Mesothelial cell of epicardium (in vitro differentiated cells): Measurements from ENCODE around the gene FAM3C. TPM values are rescaled to one million over a fixed set of nuclear protein-coding genes. Genes with fewer than 3 reads are reported as not detected.

Experiments used
- DNase-seq, 2 experiments: peaks; one replicate each; pipeline ENCODE4 v3.0.0; 2021; ENCODE audit warnings: low spot score in 2 of 2; ENCODE audit not compliant: unreplicated experiment in 2 of 2
- H3K27ac Mint-ChIP-seq: 2 replicates; pipeline ENCODE4 v1.8.0; 2021; ENCODE audit warnings: mixed read lengths
- H3K27me3 Mint-ChIP-seq: 2 replicates; pipeline ENCODE4 v1.8.0; 2021; ENCODE audit warnings: low read depth, mixed read lengths
- H3K36me3 Mint-ChIP-seq: 2 replicates; pipeline ENCODE4 v1.8.0; 2021; ENCODE audit warnings: mixed read lengths
- H3K4me1 Mint-ChIP-seq: 2 replicates; pipeline ENCODE4 v1.8.0; 2021; ENCODE audit warnings: mixed read lengths
- H3K4me3 Mint-ChIP-seq: 2 replicates; pipeline ENCODE4 v1.8.0; 2021; ENCODE audit warnings: mild to moderate bottlenecking, moderate library complexity, mixed read lengths
- H3K9me3 Mint-ChIP-seq: 2 replicates; pipeline ENCODE4 v1.8.0; 2021; ENCODE audit warnings: mixed read lengths
- CTCF ChIP-seq: fragments of 200-600 bp; sonication (generic); IDR thresholded peaks from one replicate; pipeline ENCODE4 v1.5.0; 2021; ENCODE audit warnings: antibody characterized with exemption; ENCODE audit not compliant: unreplicated experiment
- total RNA-seq: library from RNA; stranded (reverse); gene quantifications from 3 replicates; pipeline ENCODE4 v1.2.1, GENCODE V29; 2021

The FAM3C gene
- total RNA-seq, 1 donor from 2014 or later, result 78.2 TPM

DNA sequence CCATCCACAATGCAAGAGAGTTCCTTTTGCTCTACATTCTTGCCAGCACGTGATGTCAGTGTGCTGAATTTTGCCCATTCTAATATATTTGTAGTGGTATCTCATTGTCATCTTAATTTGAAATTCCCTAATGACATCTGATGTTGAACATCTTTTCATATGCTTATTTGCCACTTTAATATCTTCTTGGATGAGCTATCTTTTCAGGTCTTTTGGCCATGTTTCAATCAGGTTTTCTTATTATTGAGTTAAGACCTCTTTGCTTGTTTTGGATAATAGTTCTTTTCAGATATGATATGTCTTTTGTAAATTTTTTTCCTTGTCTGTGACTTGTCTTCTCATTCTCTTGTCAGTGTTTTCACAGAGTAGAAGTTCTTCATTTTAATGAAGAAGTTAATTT, 20.4 kb upstream of the FAM3C start:
- Mint-ChIP-seq H3K4me3 (no peak overlapping the region), H3K27ac (no peak overlapping the region)

GRCh38 chr7:121414436-121414835, 18.3 kb upstream of the FAM3C start:
- Mint-ChIP-seq H3K27ac (no peak overlapping the region), H3K4me3 (no peak overlapping the region), H3K27me3 (no peaks in the 10 kb centered on the region), H3K9me3 (peaks cover 7% of the 10 kb centered on the region), H3K4me1 (no peaks in the 10 kb centered on the region), H3K36me3 (no peaks in the 10 kb centered on the region)
- no peak for TF ChIP-seq CTCF
- DNase-seq, result no peak

More for the DNA sequence above, 20.4 kb upstream of the FAM3C start:
- H3K36me3 Mint-ChIP-seq, result no peaks in the 10 kb centered on the region
- peaks cover 7% of the 10 kb centered on the region for H3K9me3 Mint-ChIP-seq
- H3K27me3 Mint-ChIP-seq, result no peaks in the 10 kb centered on the region
- TF ChIP-seq CTCF, result no peak
- no peak for DNase-seq
- H3K4me1 Mint-ChIP-seq, result peaks cover 5% of the 10 kb centered on the region

GRCh38 chr7:121411597-121411979, 15.5 kb upstream of the FAM3C start:
- no peak overlapping the region for H3K4me3 Mint-ChIP-seq
- H3K36me3 Mint-ChIP-seq, result no peaks in the 10 kb centered on the region
- H3K27ac Mint-ChIP-seq, result no peak overlapping the region
- H3K9me3 Mint-ChIP-seq, result peaks cover 7% of the 10 kb centered on the region
- no peaks in the 10 kb centered on the region for H3K27me3 Mint-ChIP-seq
- no peak for DNase-seq
- TF ChIP-seq CTCF, result no peak
- H3K4me1 Mint-ChIP-seq, result peaks cover 8% of the 10 kb centered on the region

DNA sequence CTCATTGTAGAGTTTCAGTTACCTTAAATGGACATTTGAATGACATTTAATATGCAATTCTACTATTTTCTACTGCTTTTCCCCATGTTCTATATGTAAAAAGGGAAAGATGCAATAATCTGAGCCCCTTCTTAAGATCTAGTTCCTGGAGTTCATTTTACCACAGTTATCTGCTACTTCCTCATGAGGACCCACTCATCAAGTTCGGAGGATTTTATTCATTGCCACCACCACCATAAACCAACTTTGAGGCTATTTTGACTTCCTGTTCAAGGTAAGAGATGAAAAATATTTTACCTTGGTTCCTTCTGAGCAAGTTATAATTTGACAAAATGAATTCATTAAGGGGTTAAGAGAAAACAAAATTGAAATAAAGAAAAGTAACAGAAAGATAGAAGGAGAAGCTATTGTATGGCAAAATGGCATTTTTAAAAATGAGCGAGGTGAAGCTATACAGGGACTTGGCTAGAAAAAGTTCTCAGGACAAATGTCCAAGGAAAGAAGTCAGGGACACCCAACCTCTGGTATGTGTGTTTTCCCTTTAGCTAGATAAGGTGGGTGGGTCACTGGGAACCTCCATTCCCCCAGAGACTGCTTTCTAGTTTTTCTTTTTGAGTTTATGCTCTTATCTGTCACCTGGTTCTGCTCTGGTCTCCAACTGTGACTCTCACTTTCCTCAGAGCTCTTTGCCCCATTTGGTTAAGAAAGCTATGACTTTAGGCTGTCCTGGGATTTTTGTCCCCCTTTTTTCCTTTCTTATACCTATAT, 14.9 kb upstream of the FAM3C start:
- peaks cover 8% of the 10 kb centered on the region for H3K4me1 Mint-ChIP-seq
- no peak overlapping the region for H3K4me3 Mint-ChIP-seq
- DNase-seq, result no peak
- no peaks in the 10 kb centered on the region for H3K27me3 Mint-ChIP-seq
- peaks cover 7% of the 10 kb centered on the region for H3K9me3 Mint-ChIP-seq
- no peak overlapping the region for H3K27ac Mint-ChIP-seq
- H3K36me3 Mint-ChIP-seq, result no peaks in the 10 kb centered on the region
- no peak for TF ChIP-seq CTCF

- DNase-seq, result no peak
- Mint-ChIP-seq H3K27ac (no peak overlapping the region), H3K9me3 (no peaks in the 10 kb centered on the region), H3K36me3 (no peaks in the 10 kb centered on the region), H3K4me3 (no peak overlapping the region), H3K27me3 (no peaks in the 10 kb centered on the region), H3K4me1 (peaks cover 19% of the 10 kb centered on the region)
- TF ChIP-seq CTCF, result no peak
These were observed 10.8 kb upstream of the FAM3C start for GRCh38 chr7:121406944-121407343.
